GM20000 (cell line): Measurements from ENCODE around the gene LRP1.

ENCODE experiments used
- DNase-seq: peaks from one replicate; pipeline ENCODE4 v3.0.0; 2012; ENCODE audit warnings: low spot score
- CTCF ChIP-seq: IDR thresholded peaks from 2 replicates; pipeline ENCODE4 v1.5.1; 2012; ENCODE audit warnings: mild to moderate bottlenecking, control low read depth; ENCODE audit errors: extremely low read depth, missing control alignments

LRP1 gene

GRCh38 chr12:57240926-57241401 is 112.7 kb downstream of the LRP1 start:
- no peak for TF ChIP-seq CTCF
- peak; percentile 44 for DNase-seq

- peak; percentile 16 for DNase-seq
- no peak for TF ChIP-seq CTCF
Observed at GRCh38 chr12:57241402-57242310, 113.4 kb downstream of the LRP1 start.

- no peak for DNase-seq
- TF ChIP-seq CTCF = no peak
Observed at GRCh38 chr12:57242329-57242690, 114.0 kb downstream of the LRP1 start.

- TF ChIP-seq CTCF = peak; percentile 59
- DNase-seq = peak; percentile 62
Observed at GRCh38 chr12:57242691-57243454, 114.6 kb downstream of the LRP1 start.

- peak; percentile 75 for DNase-seq
- peak; percentile 76 for TF ChIP-seq CTCF
Observed at GRCh38 chr12:57243521-57244311, 115.4 kb downstream of the LRP1 start.

GRCh38 chr12:57244312-57244696 is 116.0 kb downstream of the LRP1 start:
- no peak for DNase-seq

More at GRCh38 chr12:57244312-57244696, 116.0 kb downstream of the LRP1 start:
- no peak for TF ChIP-seq CTCF
